ACHN (cell line): Measurements from ENCODE around the gene IL17REL.
A peak's percentile ranks its signal among the peaks of the same experiment; 100 is the strongest.

Experiments
- DNase-seq: peaks from one replicate; pipeline ENCODE4 v3.0.0-alpha.2; 2015
- in situ Hi-C: cut with HindIII; loops from 2 replicates; pipeline ENCODE4 v1.10.0; 2017; ENCODE audit warnings: low sequenced_read_pairs, low pct_ligation_motif_present, low pct_unique_long_range_greater_than_20kb

Gene IL17REL

GRCh38 chr22:49973018-49973961 lies 39.3 kb downstream of the IL17REL start:
- in situ Hi-C loops: no loop called here
- DNase-seq: no peak

DNA sequence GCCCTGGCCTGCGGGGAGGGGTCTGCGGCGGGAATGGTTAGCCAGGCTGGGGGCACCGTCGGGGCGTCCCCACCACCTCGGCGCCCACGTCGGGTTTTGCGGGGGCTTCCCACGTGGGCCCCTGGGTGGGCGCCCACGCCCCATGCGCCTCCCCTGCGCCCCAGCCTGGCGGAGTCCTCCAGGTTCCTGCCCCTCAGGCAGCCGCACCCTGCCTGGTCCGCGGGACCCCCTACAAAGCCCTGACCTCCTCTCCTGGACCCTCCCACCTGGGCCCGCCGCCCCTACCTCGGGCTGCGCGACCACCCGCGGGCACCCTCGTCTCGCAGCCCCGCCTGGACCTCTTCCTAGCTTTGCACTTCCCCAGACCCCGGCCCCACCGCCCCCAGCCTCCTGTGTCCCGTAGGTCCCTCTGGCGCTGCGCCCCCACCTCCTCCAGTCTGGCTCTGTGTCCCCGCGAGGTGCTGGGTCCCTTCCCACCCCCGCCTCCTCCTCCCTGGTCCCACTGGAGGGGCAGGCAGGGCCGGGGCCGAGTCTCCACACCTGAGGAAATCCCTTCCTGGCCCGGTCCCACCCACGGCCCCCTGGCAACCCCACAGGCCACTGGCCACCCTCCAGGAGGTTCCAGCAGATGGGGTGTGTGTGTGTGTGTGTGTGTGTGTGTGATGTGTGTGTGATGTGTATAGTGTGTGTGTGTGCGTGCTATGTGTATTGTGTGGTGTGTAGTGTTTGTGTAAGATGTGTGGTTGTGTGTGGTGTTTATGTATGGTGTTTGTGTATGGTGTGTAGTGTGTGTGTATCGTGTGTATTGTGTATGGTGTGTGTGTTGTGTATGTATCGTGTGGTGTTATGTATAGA lies 40.2 kb downstream of the IL17REL start:
- no peak for DNase-seq
- in situ Hi-C loops: no loop called here

DNA sequence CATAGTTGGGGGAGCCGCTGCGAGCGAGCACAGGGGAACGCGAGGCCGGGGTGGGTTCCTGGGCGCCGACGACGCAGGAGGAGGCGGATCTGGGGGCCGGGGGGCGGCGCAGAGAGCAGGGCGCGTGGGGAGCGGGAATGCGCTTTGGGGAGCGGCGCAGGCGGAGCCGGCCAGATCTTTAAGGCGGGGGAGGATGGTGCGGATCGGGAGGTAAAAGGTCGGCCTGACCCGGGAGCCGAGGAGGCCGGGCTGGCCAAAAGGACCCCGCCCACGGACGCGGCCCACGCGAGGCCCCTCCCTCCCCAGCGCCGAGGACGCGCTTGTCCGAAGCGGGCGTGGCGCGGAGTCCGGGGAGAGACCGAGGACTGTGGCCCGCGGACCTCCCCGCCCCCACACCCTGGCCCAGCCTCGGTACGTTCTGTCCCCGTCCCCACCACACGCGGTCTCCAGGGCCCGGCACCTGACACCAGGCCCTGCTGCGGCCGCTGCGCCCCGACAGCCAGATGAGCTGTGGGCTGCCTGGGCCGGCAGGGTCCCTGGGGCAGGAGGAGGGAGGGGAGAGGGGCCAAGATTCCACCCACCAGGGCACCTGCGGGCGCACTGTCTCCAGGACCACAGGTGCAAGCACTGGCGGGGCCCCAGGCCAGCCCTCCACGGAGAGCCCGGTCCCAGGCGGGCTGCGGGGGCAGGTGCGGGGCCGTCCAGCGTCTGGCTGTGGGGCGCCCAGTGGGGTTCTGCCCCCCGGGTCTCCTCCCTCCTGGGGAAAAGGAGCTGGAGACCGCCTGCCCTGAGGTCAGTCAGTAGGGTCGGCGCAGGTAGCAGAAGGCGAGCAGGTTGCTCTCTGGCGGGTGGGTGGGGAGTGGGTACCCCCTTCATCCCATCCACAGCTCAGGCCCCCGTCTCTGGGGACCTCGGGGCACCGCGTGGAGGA lies 41.1 kb downstream of the IL17REL start:
- in situ Hi-C loops: no loop called here
- peak; percentile 70 for DNase-seq

DNA sequence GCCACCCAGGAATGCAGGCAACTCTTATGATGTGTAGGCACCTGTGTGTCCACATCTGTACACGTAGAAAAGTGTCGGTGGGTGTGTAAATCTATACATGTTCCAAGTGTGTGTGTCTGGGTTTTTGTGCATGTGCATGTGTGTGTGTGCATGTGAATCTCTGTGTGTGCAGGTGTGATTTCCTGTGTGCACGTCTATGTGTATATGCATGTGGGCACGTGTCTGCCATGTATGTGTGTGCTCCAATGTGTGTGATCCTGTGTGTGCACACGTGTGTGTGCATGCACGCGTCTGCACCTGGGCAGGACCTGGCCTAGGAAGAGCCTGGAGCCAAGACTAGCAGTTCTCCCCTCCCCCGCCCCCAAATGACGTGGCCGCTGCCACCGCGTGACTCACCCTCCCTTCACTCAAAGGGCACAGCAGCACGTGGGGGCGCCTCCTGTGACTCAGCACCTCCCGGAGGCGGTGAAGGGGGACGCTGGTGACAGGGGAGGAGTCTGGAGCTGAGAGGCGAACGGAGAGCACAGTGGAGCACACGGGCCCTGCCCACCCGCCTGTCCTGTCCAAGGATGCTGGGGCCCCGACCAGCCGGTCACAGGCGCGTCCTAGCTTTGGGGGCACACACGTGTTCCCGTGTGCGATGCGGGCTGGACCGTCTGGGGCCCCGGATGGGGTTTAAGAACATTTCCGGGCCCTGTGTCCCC lies 41.9 kb downstream of the IL17REL start:
- in situ Hi-C loops: no loop called here

DNA sequence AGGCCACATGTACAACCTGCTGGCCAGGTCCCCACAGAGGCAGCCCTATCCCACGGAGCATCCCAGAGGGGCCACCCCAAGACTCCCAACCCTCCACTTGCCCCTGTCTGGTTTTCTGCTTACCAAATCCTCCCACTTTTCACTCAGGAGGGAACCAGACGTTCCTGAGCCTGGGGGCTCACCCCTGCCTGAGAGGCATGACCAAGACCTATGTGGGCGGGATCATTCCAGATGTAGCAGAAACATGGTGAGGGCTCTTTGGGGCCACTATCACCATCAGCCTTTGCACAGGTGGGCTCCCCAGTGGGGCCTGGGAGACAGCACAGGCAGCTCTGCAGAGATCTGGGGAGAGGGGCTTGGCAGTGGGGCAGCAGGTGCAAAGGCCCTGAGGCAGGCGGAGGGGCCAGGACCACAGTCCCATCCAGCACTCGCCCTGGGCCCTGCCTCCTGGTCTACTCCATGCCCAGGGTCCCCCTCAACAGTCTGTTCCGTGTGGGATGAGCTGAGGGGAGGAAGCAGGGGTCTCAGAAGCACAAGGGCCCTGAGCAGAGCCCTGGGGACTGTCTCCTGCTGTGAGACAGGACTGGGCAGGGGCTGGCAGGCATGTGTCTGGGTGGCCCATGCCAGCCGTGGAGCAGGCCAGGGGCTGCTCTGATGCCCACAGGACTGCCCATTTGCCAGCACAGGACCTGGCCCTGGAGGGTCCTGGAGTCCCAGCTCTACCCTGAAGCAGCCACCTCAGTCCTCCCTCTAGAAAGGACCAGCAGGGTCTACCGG lies 42.6 kb downstream of the IL17REL start:
- no peak for DNase-seq
- in situ Hi-C loops: no loop called here

More for the DNA sequence above, 41.9 kb downstream of the IL17REL start:
- peak; percentile 97 for DNase-seq

GRCh38 chr22:49968831-49969661 lies 43.5 kb downstream of the IL17REL start:
- no peak for DNase-seq
- in situ Hi-C loops: no loop called here

- no peak for DNase-seq
- in situ Hi-C loops: no loop called here
Observed at GRCh38 chr22:49968313-49968830, 44.2 kb downstream of the IL17REL start.

DNA sequence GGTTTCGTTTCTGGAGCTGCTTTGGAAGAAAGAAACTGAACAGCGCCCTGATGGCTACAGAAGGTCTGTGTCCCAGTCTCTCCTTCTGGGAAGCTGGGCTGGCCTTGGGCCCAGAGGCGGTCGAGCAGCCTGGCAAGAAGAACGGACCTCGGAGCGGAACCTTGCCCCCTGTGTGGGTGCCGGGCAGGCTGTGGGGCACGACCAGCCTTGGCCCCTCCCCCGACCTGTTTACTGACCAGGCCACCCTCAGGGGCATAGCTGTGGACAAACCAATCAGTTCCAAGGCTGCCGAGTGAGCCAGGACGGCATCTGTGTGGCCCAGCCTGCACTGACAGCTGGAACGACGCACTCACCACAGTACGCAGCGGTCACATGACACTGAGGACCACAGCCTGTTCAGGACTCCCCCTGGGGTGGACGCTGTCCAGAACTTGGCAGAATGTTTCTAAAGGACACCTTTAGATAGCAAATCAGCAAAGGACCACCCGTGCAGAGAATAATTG lies 44.8 kb downstream of the IL17REL start:
- DNase-seq: no peak
- in situ Hi-C loops: no loop called here

GRCh38 chr22:49966774-49967705 lies 45.5 kb downstream of the IL17REL start:
- no peak for DNase-seq
- in situ Hi-C loops: no loop called here

GRCh38 chr22:49966041-49966773 lies 46.4 kb downstream of the IL17REL start:
- in situ Hi-C loops: no loop called here
- no peak for DNase-seq

DNA sequence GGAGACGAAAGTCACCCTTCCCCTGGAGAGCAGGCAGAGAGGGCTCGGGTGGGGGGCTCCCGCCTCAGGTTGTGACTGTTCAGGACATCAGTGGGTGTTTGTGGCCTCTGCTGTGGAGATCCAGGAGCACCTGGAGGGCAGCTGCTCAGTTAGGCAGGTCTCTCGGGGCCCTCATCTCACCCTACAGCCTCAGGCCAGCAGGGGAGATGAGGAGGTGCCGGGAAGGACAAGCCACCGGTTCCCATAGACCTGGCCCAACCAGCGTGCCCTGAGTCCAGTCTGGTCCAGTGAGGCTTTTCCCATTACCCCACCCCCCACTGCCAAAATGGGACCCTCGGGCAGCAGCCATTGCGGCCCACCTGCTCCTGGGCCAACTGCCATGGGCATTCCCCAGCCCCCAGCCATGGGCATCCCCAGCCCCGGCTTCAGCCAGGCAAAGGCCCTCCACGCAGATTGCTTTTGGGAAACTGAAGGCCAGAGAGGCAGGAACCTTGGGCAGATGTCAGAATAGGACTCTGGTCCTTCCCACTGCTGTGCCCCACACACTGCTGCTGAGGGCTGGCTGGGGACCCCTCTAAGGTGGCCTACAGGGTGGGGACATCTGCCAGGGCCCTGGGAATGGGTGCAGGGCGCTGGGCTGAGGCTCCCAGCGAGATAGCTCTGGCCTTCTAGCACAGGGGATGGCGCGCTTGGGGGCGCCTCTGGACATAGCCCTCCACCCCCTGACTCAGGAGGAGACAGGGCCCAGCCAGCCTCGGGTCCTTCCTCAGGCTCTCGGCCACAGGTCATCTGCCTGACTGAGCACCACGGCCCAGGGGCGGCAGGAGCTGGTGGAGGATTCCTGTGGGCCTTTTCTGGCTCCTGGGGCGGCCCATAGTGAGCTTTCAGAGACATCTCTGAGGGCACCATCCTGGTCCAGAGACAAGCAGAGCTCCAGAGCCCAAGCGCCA lies 47.2 kb downstream of the IL17REL start:
- in situ Hi-C loops: no loop called here

GRCh38 chr22:49964136-49965090 lies 48.2 kb downstream of the IL17REL start:
- in situ Hi-C loops: no loop called here
- no peak for DNase-seq

More for the DNA sequence above, 47.2 kb downstream of the IL17REL start:
- DNase-seq: no peak
